Measurements from ENCODE around the gene IGFBP1.

GRCh38 chr7:45884136-45884535 is 4.2 kb upstream of the IGFBP1 start:
- no peak for TF ChIP-seq CTCF (IDR thresholded peaks at IDR 0.05; ENCODE audit: poor library complexity, severe bottlenecking)
- TF ChIP-seq EP300 (conservative IDR thresholded peaks at IDR 0.05; ENCODE audit: poor library complexity, severe bottlenecking), result no peak
- TF ChIP-seq RAD21 (conservative IDR thresholded peaks at IDR 0.05), result no peak
- no peak for TF ChIP-seq MXI1 (conservative IDR thresholded peaks at IDR 0.05; ENCODE audit: poor library complexity, severe bottlenecking)
- TF ChIP-seq EZH2 (IDR thresholded peaks at IDR 0.05; ENCODE audit: borderline replicate concordance, insufficient read depth, low read length, poor library complexity, severe bottlenecking), result no peak
- no peak for TF ChIP-seq REST (IDR thresholded peaks at IDR 0.05; ENCODE audit: borderline replicate concordance)
- no peak for TF ChIP-seq POLR2AphosphoS5 (IDR thresholded peaks at IDR 0.05)

All from neural cell (in vitro differentiated cells).